NCI-H2171 treated with DMSO at 0.1 percent for 48 hours (cell line): Measurements from ENCODE around the gene THY1.
"Not testable (repeated sequence)": the region's sequence is repeated elsewhere in the genome, so short reads cannot be mapped to it uniquely, and the experiment has no call there.

Source experiments
- DNase-seq: peaks from one replicate; lab custom pipeline; 2025; lab: John Stamatoyannopoulos, UW

THY1 gene

GRCh38 chr11:119445850-119446249 lies 22.9 kb upstream of the THY1 start:
- no peak for DNase-seq

GRCh38 chr11:119445379-119445778 lies 22.4 kb upstream of the THY1 start:
- no peak for DNase-seq

GRCh38 chr11:119441898-119442243 lies 18.9 kb upstream of the THY1 start:
- no peak for DNase-seq

DNA sequence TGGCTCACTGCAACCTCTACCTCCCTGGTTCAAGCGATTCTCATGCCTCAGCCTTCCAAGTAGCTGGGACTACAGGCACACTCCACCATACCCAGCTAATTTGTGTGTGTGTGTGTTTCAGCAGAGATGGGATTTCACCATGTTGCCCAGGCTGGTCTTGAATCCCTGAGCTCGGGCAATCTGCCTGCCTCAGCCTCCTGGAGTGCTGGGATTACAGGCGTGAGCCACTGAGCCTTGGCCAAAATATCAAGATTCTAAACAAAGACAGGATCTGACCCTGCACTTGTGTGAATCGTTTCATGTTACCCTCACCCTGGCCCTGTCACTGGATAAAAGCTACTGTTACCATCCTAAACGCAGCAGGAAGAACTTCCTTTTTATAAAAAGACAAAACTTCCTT lies 15.6 kb upstream of the THY1 start:
- DNase-seq: no peak

DNA sequence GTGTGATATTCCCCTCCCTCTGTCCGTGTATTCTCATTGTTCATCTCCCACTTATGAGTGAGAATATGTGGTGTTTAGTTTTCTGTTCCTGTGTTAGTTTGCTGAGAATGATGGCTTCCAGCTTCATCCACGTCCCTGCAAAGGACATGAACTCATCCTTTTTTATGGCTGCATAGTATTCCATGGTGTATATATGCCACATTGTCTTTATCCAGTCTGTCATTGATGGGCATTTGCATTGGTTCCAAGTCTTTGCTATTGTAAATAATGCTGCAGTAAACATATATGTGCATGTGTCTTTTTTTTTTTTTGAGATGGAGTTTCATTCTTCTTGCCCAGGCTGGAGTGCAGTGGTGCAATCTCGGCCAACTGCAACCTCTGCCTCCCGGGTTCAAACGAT lies 14.5 kb upstream of the THY1 start:
- DNase-seq: not testable (repeated sequence)

DNA sequence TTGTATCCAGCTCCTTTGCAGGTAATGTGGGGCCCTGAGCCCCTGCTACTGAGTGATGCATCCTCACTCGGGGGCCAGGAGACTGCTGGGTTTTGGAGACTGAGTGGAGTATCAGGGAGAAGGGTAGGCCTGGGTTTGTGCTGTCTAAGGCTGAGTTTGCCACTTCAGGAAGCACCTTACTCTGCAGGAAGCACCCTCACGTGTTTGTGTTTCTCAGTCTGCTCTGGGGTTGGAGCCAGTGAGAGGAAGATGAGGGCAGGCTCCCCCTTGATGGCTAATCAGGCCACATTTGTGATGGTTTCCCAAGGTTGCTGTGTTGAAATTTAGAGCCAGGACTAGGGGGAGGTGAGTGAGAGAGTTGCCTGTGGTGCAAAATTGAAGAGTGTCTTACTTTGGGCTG lies 13.7 kb upstream of the THY1 start:
- DNase-seq: no peak

DNA sequence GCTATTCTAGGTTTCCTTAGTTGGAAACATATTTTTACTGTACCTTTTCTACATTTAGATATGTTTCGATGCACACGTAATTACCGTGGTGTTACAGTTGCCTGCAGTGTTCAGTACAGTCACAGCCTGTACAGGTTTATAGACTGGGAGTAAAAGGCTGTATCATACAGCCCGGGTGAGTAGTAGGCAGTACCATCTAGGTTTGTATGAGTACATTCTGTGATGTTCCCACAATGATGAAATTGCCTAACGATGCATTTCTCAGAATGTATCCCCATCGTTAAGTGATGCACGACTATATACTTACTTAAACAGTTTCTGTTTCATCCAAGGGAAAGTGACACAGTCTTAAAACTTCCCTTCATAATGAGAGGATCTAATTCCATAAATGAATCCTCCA lies 13.1 kb upstream of the THY1 start:
- DNase-seq: no peak

DNA sequence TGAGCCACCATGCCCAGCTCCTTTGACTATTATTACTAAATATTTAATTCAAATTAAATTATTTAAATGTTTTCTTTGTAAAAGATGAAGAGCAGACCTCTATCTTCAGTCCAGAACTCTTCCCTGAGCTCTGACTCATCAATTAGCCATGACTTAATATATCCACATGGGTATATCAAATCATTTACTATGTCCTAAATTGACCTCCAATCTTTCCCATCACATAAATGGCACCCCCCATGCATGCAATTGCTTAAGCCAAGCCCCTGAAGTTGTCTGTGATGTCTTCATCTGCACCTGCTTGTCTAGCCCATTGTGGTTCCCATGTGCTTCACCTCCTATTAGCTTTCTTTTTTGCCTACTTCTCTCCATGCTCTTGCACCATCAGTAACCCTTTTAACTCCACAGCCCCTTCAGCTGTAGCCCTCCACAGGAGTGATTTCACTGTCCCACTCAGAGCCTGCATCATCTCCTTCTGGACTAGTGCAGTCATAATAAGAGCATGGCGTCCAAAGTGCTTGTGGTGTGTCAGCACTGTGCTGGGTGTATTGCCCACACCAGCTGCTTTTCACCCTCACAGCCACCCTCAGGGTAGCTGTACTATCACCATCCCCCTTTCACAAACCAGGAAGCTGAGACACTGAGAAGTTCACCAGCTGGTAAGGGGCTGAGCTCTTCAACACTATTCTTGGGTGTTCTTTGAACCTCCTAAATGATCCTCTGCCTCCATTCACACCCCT lies 11.8 kb upstream of the THY1 start:
- no peak for DNase-seq

DNA sequence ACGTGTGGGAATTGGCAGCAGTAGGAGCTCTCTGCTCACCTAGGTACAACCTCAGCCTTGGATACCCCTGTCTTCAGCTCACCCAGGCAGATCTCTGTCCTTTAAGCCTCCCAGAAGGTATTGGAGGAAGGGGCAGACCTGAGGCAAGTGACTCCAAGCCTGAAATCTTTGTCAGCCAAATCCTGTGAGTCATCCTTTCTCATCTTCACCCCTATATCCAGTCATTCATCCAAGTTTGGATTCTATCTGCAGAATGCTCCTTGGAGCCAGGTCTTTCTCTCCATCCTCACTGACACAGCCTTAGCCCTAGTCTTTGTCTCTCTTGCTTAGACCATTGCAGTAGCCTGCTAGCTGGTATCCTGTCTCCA lies 10.4 kb upstream of the THY1 start:
- DNase-seq: no peak

DNA sequence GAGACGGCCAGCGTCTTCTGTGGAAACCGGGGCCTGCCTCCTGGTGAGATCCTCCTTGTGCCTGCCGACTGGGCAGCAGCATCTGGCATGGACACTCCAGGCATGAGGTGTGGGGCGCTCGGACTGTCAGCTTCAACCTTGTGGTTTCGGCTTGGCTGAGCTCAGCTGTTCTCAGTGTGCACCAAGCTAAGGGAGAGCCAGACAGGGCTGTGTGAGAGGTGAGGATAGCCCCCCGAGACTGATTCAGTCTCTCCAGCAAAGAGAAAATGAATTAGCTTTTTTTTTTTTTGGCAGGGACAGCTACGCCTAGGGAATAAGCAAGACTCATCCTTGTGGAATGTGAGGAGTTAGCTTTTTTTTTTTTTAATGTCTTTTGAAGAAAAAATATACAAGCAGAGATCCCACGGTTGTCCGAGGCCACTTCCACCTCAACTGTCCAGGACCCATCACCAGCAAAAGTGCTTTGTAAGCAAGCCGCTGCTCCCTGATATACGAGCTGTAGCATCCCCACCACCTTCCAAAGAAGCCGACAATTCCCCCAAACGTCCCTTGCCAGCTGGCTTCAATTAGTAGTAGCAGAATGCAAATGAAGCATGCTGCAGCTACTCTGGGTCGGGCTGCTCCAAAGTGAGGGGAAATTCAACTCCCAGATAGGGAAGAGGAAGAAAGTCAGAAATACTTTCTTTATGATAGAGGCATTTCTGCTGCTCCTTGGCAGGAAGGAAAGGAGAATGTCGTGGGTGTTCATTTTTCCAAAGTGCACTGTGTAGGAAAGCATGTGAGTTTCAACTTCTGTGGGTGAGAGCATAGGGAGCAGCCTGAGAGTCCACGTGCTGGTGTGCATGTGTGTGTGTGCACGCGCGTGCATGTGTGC lies 9.7 kb upstream of the THY1 start:
- DNase-seq: peak; percentile 59

GRCh38 chr11:119431523-119431922 lies 8.6 kb upstream of the THY1 start:
- DNase-seq: no peak

DNA sequence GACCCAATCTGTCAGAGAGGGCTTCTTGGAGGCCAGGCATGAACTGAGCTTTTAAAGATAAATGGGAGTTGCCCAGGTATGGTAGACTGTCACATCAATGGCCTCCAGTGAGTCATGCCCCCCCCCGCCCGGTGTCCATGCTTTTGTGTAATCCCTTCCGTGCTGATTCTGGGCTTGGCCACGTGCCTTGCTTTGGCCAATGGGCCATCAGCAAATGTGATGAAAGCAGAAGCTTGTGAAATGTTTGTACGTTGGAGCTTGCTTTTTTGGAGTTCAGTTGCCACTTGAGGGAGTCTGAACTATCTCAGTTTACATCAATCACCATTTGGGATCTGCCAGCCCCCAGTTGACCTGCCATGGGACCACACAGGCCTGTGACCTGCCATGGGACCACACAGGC lies 4.3 kb upstream of the THY1 start:
- no peak for DNase-seq

DNA sequence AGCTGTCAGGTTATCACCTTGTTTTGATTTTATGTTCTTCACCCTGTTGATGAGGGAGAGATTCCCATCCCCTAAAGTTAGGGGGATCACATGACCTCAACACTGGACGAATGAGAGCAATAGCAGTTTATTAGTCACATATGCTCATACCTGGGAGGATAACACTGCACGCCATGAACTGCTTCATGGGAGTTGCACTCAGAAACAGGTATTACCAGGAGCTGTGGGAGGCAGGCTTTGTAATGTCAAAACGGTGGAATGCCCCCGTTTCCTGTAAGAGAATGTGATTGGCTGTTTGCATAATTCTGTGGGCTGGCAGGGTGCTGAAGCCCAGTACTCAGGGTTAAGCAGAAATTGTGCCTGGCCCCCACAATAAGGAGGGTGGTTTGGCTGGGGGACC lies 3.2 kb upstream of the THY1 start:
- DNase-seq: no peak

GRCh38 chr11:119424775-119425174 lies 1.8 kb upstream of the THY1 start:
- DNase-seq: no peak

DNA sequence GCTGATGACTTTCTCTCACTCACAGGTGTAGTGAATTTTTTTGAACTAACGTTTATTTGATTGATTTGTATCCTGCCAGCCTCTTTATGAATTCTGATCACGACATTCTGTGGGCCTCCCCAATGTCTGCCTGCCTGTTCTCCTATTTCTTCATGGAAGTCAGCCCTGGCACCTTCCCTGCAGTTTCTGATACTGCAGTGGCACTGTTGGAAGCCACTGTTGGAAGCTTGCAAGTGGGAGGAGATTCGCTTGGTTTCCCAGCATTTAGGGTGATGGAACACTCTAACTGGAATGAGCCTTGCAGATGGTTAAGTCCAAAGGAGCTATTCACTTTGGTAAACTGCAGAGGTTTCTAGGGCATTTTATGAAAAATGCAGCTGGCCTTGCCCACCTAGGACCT lies 1.3 kb upstream of the THY1 start:
- DNase-seq: no peak

DNA sequence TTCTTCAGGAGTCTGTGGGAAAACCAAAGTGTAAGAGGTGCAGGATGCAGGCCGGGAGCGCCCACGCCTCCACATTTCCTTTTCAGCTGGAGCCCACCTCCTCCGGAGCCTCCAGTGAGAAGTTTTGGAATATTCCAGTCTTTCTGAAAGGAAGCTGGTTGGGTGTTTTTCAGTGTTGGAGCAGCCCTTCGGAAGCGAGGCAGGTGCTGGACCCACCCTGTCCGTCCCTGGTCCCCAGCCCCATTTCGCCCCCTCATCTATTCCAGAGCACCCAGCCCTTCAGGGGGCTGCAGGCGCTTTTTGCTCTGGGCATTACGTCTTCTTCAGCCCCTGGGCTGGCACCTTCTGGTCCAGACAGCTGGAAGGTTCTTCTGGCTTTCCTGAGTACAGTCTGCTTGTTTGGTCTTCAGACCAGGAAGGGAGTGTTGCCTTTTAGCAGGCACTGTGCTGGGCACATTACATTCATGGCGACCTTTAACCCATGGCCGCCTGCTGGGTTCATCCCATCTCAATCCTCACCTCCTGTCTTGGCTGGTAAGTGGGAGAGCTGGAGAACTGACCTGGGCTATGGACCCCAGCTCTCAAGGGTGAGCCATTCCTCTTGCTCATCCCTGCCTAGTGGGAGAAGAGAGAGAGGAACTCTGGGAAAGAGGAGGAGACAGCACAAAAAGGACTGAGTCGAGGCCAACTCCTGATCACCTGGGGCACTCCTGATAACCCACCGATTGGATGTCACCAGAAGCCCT lies 710 bp upstream of the THY1 start:
- no peak for DNase-seq

DNA sequence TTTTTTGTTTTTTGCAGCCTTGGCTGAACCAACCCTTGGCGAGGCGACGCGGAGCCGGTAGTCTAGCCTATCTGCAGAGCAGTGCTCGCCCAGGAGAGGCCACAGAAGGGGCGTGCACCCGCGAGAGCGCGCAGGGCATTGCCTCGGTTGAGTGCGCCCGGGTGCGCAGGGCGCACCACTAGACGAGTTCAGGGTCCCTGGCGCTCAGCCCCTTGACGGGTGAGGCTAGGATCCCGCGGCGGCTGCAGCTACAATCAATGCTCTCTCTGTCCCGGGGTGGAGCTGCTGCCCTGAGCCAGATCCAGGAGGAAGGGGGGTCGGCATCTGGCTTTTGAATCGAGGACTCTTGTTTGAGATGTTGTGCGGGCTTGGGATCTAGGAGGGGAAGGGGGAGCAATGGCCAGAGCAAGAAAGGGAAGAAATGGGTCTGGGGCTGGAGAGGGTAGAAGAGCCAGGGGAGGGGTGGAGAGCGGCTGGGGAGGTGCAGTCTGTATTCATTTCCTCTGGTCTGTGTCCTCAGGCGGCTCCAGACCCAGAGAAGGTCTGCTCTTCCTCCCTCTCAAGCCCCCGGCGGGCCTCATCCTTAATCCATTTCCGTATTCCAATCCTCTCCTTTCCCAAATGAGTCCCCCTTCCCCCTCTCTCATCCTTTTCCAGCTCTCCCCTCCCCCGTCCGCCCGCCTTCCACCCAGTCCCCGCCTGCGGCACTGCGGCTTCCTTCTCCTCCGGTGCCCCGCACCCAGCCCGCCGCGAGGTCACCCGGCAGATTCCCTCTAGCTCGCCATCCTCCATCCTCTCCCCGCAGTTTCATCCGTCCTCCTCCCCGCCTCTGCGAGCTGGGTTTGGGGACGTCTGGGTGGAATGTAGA lies 797 bp downstream of the THY1 start:
- no peak for DNase-seq

- DNase-seq: no peak
These were observed 1.6 kb downstream of the THY1 start for GRCh38 chr11:119421351-119421750.

GRCh38 chr11:119420631-119421030 lies 2.3 kb downstream of the THY1 start:
- no peak for DNase-seq

- no peak for DNase-seq
These were observed 3.0 kb downstream of the THY1 start for GRCh38 chr11:119419834-119420492.

- DNase-seq: no peak
These were observed 3.7 kb downstream of the THY1 start for GRCh38 chr11:119419246-119419645.
